ENCODE data around the gene ASB1.

ASB1 gene

GRCh38 chr2:238387332-238387731 lies 39.4 kb upstream of the ASB1 start:
- Histone ChIP-seq H3K27ac (ENCODE audit: low read length) (no peak overlapping the region), H3K4me3 (ENCODE audit: low read length) (no peak overlapping the region), H3K9me3 (ENCODE audit: control insufficient read depth, insufficient read depth, low read length) (no peaks in the 10 kb centered on the region), H3K27me3 (ENCODE audit: control insufficient read depth, insufficient read depth, low read length) (no peaks in the 10 kb centered on the region), H3K36me3 (ENCODE audit: control insufficient read depth, insufficient read depth, low read length) (no peaks in the 10 kb centered on the region), H3K4me1 (ENCODE audit: control insufficient read depth, insufficient read depth, low read length) (no peaks in the 10 kb centered on the region)
- no peak for DNase-seq (ENCODE audit: low read depth, low spot score)
- no CpG with 5 or more reads among the region's 4 CpGs for WGBS (ENCODE audit: insufficient coverage, insufficient read length)

- no peaks in the 10 kb centered on the region for H3K36me3 ChIP-seq (ENCODE audit: control insufficient read depth, insufficient read depth, low read length)
- WGBS (ENCODE audit: insufficient coverage, insufficient read length), result no CpG with 5 or more reads among the region's 8 CpGs
Measured at GRCh38 chr2:238388794-238389193, 37.9 kb upstream of the ASB1 start.

GRCh38 chr2:238389988-238390589 lies 36.6 kb upstream of the ASB1 start:
- WGBS (ENCODE audit: insufficient coverage, insufficient read length), result 100% methylated on average over 1 of the region's 10 CpGs
- no peak overlapping the region for H3K27ac ChIP-seq (ENCODE audit: low read length)

More at GRCh38 chr2:238388794-238389193, 37.9 kb upstream of the ASB1 start:
- DNase-seq (ENCODE audit: low read depth, low spot score), result no peak
- H3K4me1 ChIP-seq (ENCODE audit: control insufficient read depth, insufficient read depth, low read length), result no peaks in the 10 kb centered on the region
- H3K9me3 ChIP-seq (ENCODE audit: control insufficient read depth, insufficient read depth, low read length), result no peaks in the 10 kb centered on the region
- H3K27me3 ChIP-seq (ENCODE audit: control insufficient read depth, insufficient read depth, low read length), result no peaks in the 10 kb centered on the region
- no peak overlapping the region for H3K4me3 ChIP-seq (ENCODE audit: low read length)
- no peak overlapping the region for H3K27ac ChIP-seq (ENCODE audit: low read length)

GRCh38 chr2:238391042-238391689 lies 35.6 kb upstream of the ASB1 start:
- DNase-seq (ENCODE audit: low read depth, low spot score), result no peak
- Histone ChIP-seq H3K9me3 (ENCODE audit: control insufficient read depth, insufficient read depth, low read length) (no peaks in the 10 kb centered on the region), H3K27ac (ENCODE audit: low read length) (no peak overlapping the region), H3K4me3 (ENCODE audit: low read length) (no peak overlapping the region), H3K27me3 (ENCODE audit: control insufficient read depth, insufficient read depth, low read length) (no peaks in the 10 kb centered on the region), H3K4me1 (ENCODE audit: control insufficient read depth, insufficient read depth, low read length) (no peaks in the 10 kb centered on the region), H3K36me3 (ENCODE audit: control insufficient read depth, insufficient read depth, low read length) (no peaks in the 10 kb centered on the region)
- WGBS (ENCODE audit: insufficient coverage, insufficient read length), result no CpG with 5 or more reads among the region's 6 CpGs

More at GRCh38 chr2:238389988-238390589, 36.6 kb upstream of the ASB1 start:
- Histone ChIP-seq H3K4me3 (ENCODE audit: low read length) (no peak overlapping the region), H3K9me3 (ENCODE audit: control insufficient read depth, insufficient read depth, low read length) (no peaks in the 10 kb centered on the region), H3K36me3 (ENCODE audit: control insufficient read depth, insufficient read depth, low read length) (no peaks in the 10 kb centered on the region), H3K27me3 (ENCODE audit: control insufficient read depth, insufficient read depth, low read length) (no peaks in the 10 kb centered on the region), H3K4me1 (ENCODE audit: control insufficient read depth, insufficient read depth, low read length) (no peaks in the 10 kb centered on the region)
- DNase-seq (ENCODE audit: low read depth, low spot score), result no peak

GRCh38 chr2:238396663-238397062 lies 30.1 kb upstream of the ASB1 start:
- H3K27ac ChIP-seq (ENCODE audit: low read length), result no peak overlapping the region
- WGBS (ENCODE audit: insufficient coverage, insufficient read length), result no CpG with 5 or more reads among the region's 7 CpGs
- no peaks in the 10 kb centered on the region; the same call in 1 of the 2 replicates for H3K4me1 ChIP-seq (ENCODE audit: control insufficient read depth, insufficient read depth, low read length)

DNA sequence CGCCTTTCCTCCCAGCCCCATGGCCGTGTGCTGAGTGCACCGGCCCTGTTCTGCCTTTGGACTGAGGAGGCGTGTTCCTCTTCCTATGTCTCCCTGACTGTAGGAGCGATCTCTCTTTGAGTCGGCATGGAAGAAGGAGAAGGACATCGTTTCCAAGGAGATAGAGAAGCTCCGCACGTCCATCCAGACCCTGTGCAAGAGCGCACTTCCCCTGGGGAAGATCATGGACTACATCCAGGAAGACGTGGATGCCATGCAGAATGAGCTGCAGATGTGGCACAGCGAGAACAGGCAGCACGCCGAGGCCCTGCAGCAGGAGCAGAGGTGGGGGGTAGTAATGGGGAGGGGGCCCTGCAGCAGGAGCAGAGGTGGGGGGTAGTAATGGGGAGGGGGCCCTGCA lies 29.4 kb upstream of the ASB1 start:
- Histone ChIP-seq H3K36me3 (ENCODE audit: control insufficient read depth, insufficient read depth, low read length) (no peaks in the 10 kb centered on the region), H3K27ac (ENCODE audit: low read length) (no peak overlapping the region), H3K4me1 (ENCODE audit: control insufficient read depth, insufficient read depth, low read length) (no peaks in the 10 kb centered on the region; the same call in 1 of the 2 replicates), H3K4me3 (ENCODE audit: low read length) (no peak overlapping the region), H3K27me3 (ENCODE audit: control insufficient read depth, insufficient read depth, low read length) (no peaks in the 10 kb centered on the region), H3K9me3 (ENCODE audit: control insufficient read depth, insufficient read depth, low read length) (no peaks in the 10 kb centered on the region)
- no CpG with 5 or more reads among the region's 14 CpGs for WGBS (ENCODE audit: insufficient coverage, insufficient read length)
- DNase-seq (ENCODE audit: low read depth, low spot score), result no peak

More at GRCh38 chr2:238396663-238397062, 30.1 kb upstream of the ASB1 start:
- Histone ChIP-seq H3K4me3 (ENCODE audit: low read length) (no peak overlapping the region), H3K9me3 (ENCODE audit: control insufficient read depth, insufficient read depth, low read length) (no peaks in the 10 kb centered on the region), H3K27me3 (ENCODE audit: control insufficient read depth, insufficient read depth, low read length) (no peaks in the 10 kb centered on the region), H3K36me3 (ENCODE audit: control insufficient read depth, insufficient read depth, low read length) (no peaks in the 10 kb centered on the region)
- no peak for DNase-seq (ENCODE audit: low read depth, low spot score)

DNA sequence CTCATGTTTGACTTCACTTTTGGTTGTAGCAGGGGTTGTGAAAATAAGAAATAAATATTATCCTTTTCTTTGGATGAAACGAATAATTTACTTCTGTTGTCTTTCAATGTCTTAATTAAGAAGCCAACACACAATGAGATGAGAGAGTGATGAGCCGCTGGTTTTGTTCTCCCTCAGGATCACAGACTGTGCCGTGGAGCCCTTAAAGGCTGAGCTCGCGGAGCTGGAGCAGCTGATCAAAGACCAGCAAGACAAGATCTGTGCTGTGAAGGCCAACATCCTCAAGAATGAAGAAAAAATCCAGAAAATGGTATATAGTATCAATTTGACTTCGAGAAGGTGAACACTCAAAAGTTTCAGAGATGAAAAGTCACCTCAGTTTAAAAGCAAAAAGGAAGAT lies 28.1 kb upstream of the ASB1 start:
- Histone ChIP-seq H3K27me3 (ENCODE audit: control insufficient read depth, insufficient read depth, low read length) (no peaks in the 10 kb centered on the region), H3K27ac (ENCODE audit: low read length) (no peak overlapping the region), H3K4me1 (ENCODE audit: control insufficient read depth, insufficient read depth, low read length) (no peaks in the 10 kb centered on the region; the same call in 1 of the 2 replicates), H3K9me3 (ENCODE audit: control insufficient read depth, insufficient read depth, low read length) (no peaks in the 10 kb centered on the region), H3K4me3 (ENCODE audit: low read length) (no peak overlapping the region), H3K36me3 (ENCODE audit: control insufficient read depth, insufficient read depth, low read length) (no peaks in the 10 kb centered on the region)
- no peak for DNase-seq (ENCODE audit: low read depth, low spot score)
- no CpG with 5 or more reads among the region's 6 CpGs for WGBS (ENCODE audit: insufficient coverage, insufficient read length)

GRCh38 chr2:238399094-238399493 lies 27.6 kb upstream of the ASB1 start:
- H3K27me3 ChIP-seq (ENCODE audit: control insufficient read depth, insufficient read depth, low read length), result no peaks in the 10 kb centered on the region
- H3K9me3 ChIP-seq (ENCODE audit: control insufficient read depth, insufficient read depth, low read length), result no peaks in the 10 kb centered on the region
- no peak overlapping the region for H3K4me3 ChIP-seq (ENCODE audit: low read length)
- no peaks in the 10 kb centered on the region for H3K36me3 ChIP-seq (ENCODE audit: control insufficient read depth, insufficient read depth, low read length)
- H3K4me1 ChIP-seq (ENCODE audit: control insufficient read depth, insufficient read depth, low read length), result no peaks in the 10 kb centered on the region; the same call in 1 of the 2 replicates
- no peak overlapping the region for H3K27ac ChIP-seq (ENCODE audit: low read length)
- no peak for DNase-seq (ENCODE audit: low read depth, low spot score)
- WGBS (ENCODE audit: insufficient coverage, insufficient read length), result no CpG with 5 or more reads among the region's 2 CpGs

GRCh38 chr2:238401551-238401950 lies 25.2 kb upstream of the ASB1 start:
- no peaks in the 10 kb centered on the region for H3K36me3 ChIP-seq (ENCODE audit: control insufficient read depth, insufficient read depth, low read length)
- no peaks in the 10 kb centered on the region for H3K9me3 ChIP-seq (ENCODE audit: control insufficient read depth, insufficient read depth, low read length)
- no peak overlapping the region for H3K27ac ChIP-seq (ENCODE audit: low read length)
- no peak for DNase-seq (ENCODE audit: low read depth, low spot score)
- no peaks in the 10 kb centered on the region; the same call in none of the 2 replicates for H3K4me1 ChIP-seq (ENCODE audit: control insufficient read depth, insufficient read depth, low read length)
- H3K27me3 ChIP-seq (ENCODE audit: control insufficient read depth, insufficient read depth, low read length), result no peaks in the 10 kb centered on the region
- no CpG with 5 or more reads among the region's 8 CpGs for WGBS (ENCODE audit: insufficient coverage, insufficient read length)
- H3K4me3 ChIP-seq (ENCODE audit: low read length), result no peak overlapping the region

GRCh38 chr2:238403632-238404405 lies 22.9 kb upstream of the ASB1 start:
- WGBS (ENCODE audit: insufficient coverage, insufficient read length), result no CpG with 5 or more reads among the region's 21 CpGs

More at GRCh38 chr2:238403632-238404405, 22.9 kb upstream of the ASB1 start:
- DNase-seq (ENCODE audit: low read depth, low spot score), result no peak
- Histone ChIP-seq H3K27me3 (ENCODE audit: control insufficient read depth, insufficient read depth, low read length) (no peaks in the 10 kb centered on the region), H3K4me1 (ENCODE audit: control insufficient read depth, insufficient read depth, low read length) (no peaks in the 10 kb centered on the region; the same call in 1 of the 2 replicates), H3K4me3 (ENCODE audit: low read length) (no peak overlapping the region), H3K36me3 (ENCODE audit: control insufficient read depth, insufficient read depth, low read length) (no peaks in the 10 kb centered on the region), H3K27ac (ENCODE audit: low read length) (no peak overlapping the region), H3K9me3 (ENCODE audit: control insufficient read depth, insufficient read depth, low read length) (no peaks in the 10 kb centered on the region)
